T-helper 22 cell (primary cell): Measurements from ENCODE around the gene PHLDB2.

ENCODE experiments used
- DNase-seq: peaks from one replicate; pipeline ENCODE4 v3.0.0-alpha.2; 2020; ENCODE audit warnings: low read depth

PHLDB2 gene

DNA sequence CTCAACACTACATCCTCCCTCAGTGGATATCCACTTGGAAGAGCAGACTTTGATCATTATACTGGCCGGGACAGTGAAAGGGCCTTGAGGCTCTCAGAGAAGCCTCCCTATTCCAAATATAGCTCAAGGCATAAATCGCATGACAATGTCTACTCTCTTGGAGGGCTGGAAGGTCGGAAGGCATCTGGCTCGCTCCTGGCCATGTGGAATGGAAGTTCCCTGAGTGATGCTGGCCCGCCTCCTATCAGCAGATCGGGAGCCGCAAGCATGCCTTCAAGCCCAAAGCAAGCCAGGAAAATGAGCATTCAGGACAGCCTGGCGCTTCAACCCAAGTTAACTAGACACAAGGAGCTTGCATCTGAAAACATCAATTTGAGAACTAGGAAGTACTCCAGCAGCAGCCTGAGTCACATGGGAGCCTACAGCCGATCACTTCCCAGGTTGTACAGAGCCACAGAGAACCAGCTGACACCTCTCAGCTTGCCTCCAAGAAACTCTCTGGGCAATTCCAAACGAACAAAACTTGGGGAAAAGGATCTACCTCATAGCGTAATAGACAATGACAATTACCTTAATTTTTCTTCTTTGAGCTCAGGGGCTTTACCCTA is 25.4 kb downstream of the PHLDB2 start:
- no peak for DNase-seq

GRCh38 chr3:111885578-111885977 is 26.5 kb downstream of the PHLDB2 start:
- no peak for DNase-seq

GRCh38 chr3:111890051-111890580 is 31.1 kb downstream of the PHLDB2 start:
- DNase-seq: no peak

GRCh38 chr3:111892070-111892469 is 33.0 kb downstream of the PHLDB2 start:
- no peak for DNase-seq

- no peak for DNase-seq
Observed at GRCh38 chr3:111895071-111895470, 36.0 kb downstream of the PHLDB2 start.

GRCh38 chr3:111899966-111900365 is 40.9 kb downstream of the PHLDB2 start:
- no peak for DNase-seq

GRCh38 chr3:111901637-111902036 is 42.6 kb downstream of the PHLDB2 start:
- no peak for DNase-seq

- DNase-seq: no peak
Observed at GRCh38 chr3:111902534-111902933, 43.5 kb downstream of the PHLDB2 start.

DNA sequence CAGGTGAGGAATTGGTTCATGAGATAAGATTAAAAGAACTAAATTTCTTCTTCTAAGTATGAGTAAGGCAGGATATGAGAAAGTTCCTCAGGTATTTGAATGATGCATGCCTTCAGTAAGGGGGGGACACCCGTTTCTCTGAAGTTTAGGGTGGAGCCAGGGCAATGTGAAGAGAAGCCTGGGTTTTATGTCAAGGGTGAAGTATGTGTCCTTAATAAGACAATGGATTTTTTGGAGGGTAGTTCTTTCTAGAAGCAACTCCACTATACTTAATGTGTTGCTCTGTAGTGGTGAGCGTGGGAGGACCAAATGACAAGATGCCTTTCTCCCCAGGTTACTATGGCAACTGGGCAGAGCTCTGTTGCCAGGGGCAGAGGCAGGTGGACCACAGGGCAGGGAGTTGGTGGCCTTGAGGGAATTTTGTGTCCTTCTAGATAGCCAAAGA is 44.0 kb downstream of the PHLDB2 start:
- DNase-seq: no peak

- DNase-seq: no peak
Observed at GRCh38 chr3:111904376-111905241, 45.5 kb downstream of the PHLDB2 start.

DNA sequence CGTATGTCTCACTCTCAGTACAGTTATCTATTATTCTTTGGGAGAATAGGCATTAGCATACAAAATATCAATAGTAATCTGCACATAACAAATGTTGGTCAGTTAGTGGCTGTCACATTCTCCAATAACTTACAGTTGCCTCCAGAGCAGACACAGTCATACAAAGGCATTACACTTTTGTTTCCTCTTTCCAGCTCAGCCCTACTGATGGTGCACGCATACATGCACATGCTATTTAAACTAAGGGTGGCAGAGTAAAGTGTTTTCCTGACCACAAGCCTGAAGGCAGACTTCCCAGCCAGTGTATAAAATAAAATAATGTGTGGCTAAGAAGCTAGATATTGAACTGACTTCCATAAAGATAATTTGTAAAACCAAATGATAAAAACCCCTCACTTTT is 47.6 kb downstream of the PHLDB2 start:
- DNase-seq: no peak

- DNase-seq: no peak
Observed at GRCh38 chr3:111907151-111907550, 48.1 kb downstream of the PHLDB2 start.

DNA sequence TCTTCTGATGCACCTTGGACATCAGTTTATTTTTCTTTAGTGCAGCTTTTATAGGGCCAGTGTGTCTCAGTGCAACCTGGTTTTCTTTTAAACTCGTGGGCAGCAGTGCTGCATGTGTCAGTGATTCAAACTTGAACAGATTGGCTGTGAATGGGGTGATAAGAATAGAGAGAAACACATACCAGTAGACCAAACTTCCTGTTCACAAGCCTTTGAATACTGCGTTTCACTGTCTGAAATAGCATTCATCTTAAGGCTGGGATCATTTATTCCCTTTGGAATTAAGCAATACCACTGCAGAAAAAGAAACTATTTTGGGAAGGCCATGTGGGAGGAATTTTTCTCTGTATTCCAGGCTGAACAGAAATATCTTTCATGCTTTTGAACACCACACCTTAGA is 51.7 kb downstream of the PHLDB2 start:
- no peak for DNase-seq

GRCh38 chr3:111911446-111911845 is 52.4 kb downstream of the PHLDB2 start:
- no peak for DNase-seq

- DNase-seq: no peak
Observed at GRCh38 chr3:111913163-111913763, 54.2 kb downstream of the PHLDB2 start.

DNA sequence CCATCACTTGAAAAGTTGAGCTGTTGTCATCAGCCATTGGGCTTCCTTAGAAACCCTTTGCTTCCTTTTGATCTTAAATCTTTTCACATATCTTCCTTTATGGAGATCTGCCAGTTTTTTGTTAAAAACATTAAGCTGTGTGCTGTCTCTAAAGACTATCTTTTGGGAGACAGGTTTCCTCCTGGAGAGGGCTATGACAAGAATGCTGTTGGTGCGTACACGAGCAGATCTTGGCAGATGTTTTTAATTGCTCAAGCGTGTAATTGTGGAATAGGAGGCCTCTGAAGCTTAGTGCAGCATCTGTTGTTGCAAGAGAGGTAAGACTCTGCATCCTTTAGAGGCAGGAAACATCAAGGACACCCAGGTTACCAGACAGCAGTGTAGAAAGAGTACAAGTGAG is 56.8 kb downstream of the PHLDB2 start:
- no peak for DNase-seq

- DNase-seq: no peak
Observed at GRCh38 chr3:111917300-111917699, 58.2 kb downstream of the PHLDB2 start.

GRCh38 chr3:111919370-111920065 is 60.5 kb downstream of the PHLDB2 start:
- no peak for DNase-seq

- no peak for DNase-seq
Observed at GRCh38 chr3:111921181-111921580, 62.1 kb downstream of the PHLDB2 start.

- no peak for DNase-seq
Observed at GRCh38 chr3:111923095-111923771, 64.2 kb downstream of the PHLDB2 start.

GRCh38 chr3:111923806-111924205 is 64.7 kb downstream of the PHLDB2 start:
- DNase-seq: no peak

GRCh38 chr3:111924283-111924682 is 65.2 kb downstream of the PHLDB2 start:
- no peak for DNase-seq
